Muscle layer of duodenum (tissue), 2 donors: ENCODE data around the gene FCGR3A.
"Not testable (repeated sequence)": the region's sequence is repeated elsewhere in the genome, so short reads cannot be mapped to it uniquely, and the experiment has no call there.

Experiments
- H3K27ac ChIP-seq: one replicate; pipeline ENCODE4 v1.7.0; 2013; ENCODE audit warnings: mild to moderate bottlenecking, low read length
- H3K27me3 ChIP-seq: one replicate; pipeline ENCODE4 v1.7.0; 2013; ENCODE audit warnings: low read depth, mild to moderate bottlenecking, control low read depth, low read length
- H3K36me3 ChIP-seq, 2 donors: one replicate each; pipeline ENCODE4 v1.7.0; 2013; ENCODE audit warnings: low read length in 2 of 2, control low read depth in 1 of 2, mild to moderate bottlenecking in 1 of 2; ENCODE audit not compliant: insufficient read depth in 2 of 2, control insufficient read depth in 1 of 2
- H3K4me1 ChIP-seq, 2 donors: one replicate each; pipeline ENCODE4 v1.7.0; 2013; ENCODE audit warnings: low read length in 2 of 2, mild to moderate bottlenecking in 2 of 2, control low read depth in 1 of 2, moderate library complexity in 1 of 2; ENCODE audit not compliant: insufficient read depth in 2 of 2, control insufficient read depth in 1 of 2
- H3K4me3 ChIP-seq, 2 donors: one replicate each; pipeline ENCODE4 v1.7.0; 2013; ENCODE audit warnings: low read length in 2 of 2, low read depth in 1 of 2, mild to moderate bottlenecking in 1 of 2
- H3K9me3 ChIP-seq, 2 donors: one replicate each; pipeline ENCODE4 v1.7.0; 2013; ENCODE audit warnings: low read length in 2 of 2, control low read depth in 1 of 2, mild to moderate bottlenecking in 1 of 2; ENCODE audit not compliant: control insufficient read depth in 1 of 2
- donor health status: healthy.

The FCGR3A gene

DNA sequence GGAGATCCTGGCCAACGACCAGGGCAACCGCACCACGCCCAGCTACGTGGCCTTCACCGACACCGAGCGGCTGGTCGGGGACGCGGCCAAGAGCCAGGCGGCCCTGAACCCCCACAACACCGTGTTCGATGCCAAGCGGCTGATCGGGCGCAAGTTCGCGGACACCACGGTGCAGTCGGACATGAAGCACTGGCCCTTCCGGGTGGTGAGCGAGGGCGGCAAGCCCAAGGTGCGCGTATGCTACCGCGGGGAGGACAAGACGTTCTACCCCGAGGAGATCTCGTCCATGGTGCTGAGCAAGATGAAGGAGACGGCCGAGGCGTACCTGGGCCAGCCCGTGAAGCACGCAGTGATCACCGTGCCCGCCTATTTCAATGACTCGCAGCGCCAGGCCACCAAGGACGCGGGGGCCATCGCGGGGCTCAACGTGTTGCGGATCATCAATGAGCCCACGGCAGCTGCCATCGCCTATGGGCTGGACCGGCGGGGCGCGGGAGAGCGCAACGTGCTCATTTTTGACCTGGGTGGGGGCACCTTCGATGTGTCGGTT, 24.8 kb downstream of the FCGR3A start:
- H3K27ac ChIP-seq, H3K4me1 ChIP-seq, H3K36me3 ChIP-seq, H3K27me3 ChIP-seq, H3K9me3 ChIP-seq: not testable (repeated sequence)
- peak overlapping the region in 1 of 2 donors; percentile 75 for H3K4me3 ChIP-seq

DNA sequence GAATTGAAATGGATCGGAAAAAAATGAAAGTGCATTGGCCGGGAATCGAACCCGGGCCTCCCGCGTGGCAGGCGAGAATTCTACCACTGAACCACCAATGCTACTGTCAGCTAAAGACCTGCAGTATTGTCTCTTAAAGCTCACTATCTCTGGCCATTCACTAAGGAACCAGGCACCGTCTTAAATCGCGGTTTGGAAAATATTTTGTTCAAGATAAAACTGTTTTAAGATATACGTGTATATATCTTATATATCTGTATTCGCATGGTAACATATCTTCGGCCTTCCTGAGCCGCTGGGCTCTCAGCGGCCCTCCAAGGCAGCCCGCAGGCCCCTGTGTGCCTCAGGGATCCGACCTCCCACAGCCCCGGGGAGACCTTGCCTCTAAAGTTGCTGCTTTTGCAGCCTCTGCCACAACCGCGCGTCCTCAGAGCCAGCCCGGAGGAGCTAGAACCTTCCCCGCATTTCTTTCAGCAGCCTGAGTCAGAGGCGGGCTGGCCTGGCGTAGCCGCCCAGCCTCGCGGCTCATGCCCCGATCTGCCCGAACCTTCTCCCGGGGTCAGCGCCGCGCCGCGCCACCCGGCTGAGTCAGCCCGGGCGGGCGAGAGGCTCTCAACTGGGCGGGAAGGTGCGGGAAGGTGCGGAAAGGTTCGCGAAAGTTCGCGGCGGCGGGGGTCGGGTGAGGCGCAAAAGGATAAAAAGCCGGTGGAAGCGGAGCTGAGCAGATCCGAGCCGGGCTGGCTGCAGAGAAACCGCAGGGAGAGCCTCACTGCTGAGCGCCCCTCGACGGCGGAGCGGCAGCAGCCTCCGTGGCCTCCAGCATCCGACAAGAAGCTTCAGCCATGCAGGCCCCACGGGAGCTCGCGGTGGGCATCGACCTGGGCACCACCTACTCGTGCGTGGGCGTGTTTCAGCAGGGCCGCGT, 25.5 kb downstream of the FCGR3A start, which contains the start of gene HSPA6:
TSS of gene HSPA6 (plus strand) at position 724 of the 925 bp plus-strand sequence. CDS start at position 843, 119 bp downstream.
- H3K27ac ChIP-seq: peak within 1 kb of the TSS; percentile 60
- not testable (repeated sequence) for H3K9me3 ChIP-seq, H3K36me3 ChIP-seq, H3K4me1 ChIP-seq, H3K27me3 ChIP-seq
- H3K4me3 ChIP-seq: peak within 1 kb of the TSS; percentile 66 to 75

DNA sequence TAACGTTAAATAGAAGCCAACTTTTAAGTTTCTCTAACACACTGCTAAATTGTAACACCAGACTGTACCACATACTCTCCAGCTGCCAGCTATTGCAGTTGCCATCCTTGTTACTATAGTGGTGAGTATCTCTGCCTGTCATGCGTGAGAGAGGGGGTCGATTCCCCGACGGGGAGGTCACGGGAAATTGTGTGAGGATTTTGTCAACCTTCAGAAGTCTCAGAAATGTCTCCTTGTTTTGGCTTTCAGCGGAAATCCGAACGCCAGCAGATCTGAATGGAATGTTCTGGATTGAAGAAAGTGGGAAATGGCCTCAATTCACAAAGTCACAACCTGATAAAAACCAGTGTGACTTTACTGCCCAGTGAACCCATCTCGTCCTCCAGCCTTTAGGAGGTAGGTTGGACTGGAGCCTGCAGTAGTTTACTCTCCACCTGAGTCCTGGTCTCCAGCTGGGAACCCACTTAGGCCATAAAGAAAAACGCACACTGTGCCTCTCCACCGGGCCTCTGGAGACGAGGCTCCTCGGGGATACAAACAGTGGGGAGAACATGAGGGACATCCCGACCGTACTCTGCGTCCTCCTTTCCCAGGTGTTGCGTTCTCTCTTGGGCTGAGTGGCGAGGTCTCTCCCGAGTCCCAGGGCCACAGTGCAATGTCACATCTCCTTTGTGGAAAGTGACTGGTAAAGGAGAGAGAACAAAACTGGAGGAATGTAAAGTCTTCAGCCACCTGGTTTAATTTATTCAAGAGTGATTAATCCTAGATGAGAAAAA, 26.4 kb downstream of the FCGR3A start:
- H3K36me3 ChIP-seq, H3K4me1 ChIP-seq, H3K9me3 ChIP-seq, H3K27ac ChIP-seq, H3K27me3 ChIP-seq: not testable (repeated sequence)
- H3K4me3 ChIP-seq: peak overlapping the region in 1 of 2 donors; percentile 75

DNA sequence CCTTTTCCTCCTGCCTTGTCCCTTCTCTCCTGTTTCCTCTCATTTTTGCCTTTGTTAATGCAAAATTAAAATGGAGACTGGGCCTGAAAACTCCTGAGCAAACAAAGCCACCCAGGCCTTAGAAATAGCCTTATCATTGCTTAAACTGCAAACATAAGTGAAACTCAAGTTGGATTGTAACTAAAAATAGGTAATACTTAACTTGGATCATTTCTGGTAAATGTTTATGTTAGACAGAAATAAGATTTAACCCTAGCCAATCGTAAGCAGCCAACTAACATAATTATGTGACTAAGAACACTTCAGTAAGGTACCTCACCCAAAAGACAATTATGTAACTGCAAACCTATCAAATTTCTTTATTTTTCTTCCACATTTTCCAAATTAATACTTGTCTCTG, 35.7 kb downstream of the FCGR3A start:
- H3K4me1 ChIP-seq: peaks cover 0 to 10% of the 10 kb centered on the region in 2 donors
- H3K27ac ChIP-seq, H3K36me3 ChIP-seq, H3K27me3 ChIP-seq, H3K9me3 ChIP-seq, H3K4me3 ChIP-seq: not testable (repeated sequence)

DNA sequence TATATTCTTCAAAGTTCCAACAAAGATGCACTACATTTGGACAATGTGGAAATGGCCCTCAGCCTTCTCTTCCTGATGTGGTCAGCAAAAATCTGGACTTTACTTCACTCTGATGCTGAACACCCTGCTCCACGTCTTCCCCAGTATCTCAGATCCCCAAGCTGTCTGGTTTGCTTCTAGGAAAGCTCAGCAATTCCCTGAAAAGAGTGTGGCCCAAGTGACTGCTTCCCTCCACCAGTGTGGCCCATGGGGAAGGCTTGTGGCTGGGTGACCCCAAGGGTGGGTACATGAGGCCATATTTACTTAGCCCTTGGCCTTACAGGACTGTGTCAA, 36.2 kb downstream of the FCGR3A start:
- not testable (repeated sequence) for H3K27me3 ChIP-seq, H3K27ac ChIP-seq, H3K4me3 ChIP-seq

DNA sequence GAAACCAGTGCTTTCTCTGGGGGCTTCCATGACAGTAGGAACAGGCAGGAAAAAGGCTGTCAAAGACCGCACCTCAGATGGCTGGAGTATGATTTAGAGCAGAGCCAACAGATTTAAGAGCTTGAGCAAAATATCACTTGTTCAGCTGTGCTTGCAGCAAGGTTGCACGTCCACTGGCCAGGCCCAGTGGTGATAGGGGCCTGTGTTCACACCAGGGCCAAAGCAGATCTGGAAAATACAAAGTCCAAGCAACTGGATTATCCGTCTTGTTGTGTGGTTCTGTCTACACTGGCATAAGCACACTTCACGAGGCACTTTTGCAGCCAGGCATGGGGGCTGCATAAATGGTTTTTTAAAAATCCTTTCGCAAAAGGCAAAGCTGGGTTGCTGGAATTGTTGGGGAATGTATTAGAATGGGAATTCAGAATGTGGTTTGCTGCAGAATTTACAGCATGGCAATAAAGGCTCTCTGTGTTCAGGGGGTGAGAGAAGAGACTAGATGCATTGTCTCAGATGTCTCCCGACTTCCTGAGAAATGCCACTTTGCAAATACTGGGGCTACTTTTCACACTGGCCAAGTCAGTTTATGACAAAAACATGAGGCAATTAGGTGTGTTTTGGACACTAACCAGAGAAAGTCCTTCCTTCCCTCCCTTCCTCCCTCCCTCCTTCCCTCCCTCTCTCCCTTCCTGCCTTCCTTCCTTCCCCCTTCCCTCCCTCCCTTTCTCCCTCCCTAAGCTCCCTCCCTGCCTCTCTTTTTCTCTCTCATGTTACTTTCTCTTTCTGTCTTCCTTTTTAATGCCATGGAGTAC, 36.8 kb downstream of the FCGR3A start:
- H3K27me3 ChIP-seq, H3K9me3 ChIP-seq, H3K4me3 ChIP-seq, H3K36me3 ChIP-seq, H3K27ac ChIP-seq: not testable (repeated sequence)
- H3K4me1 ChIP-seq: peaks cover 0 to 10% of the 10 kb centered on the region in 2 donors

More for the DNA sequence above, 36.2 kb downstream of the FCGR3A start:
- H3K9me3 ChIP-seq, H3K36me3 ChIP-seq: not testable (repeated sequence)
- peaks cover 0 to 10% of the 10 kb centered on the region in 2 donors for H3K4me1 ChIP-seq

DNA sequence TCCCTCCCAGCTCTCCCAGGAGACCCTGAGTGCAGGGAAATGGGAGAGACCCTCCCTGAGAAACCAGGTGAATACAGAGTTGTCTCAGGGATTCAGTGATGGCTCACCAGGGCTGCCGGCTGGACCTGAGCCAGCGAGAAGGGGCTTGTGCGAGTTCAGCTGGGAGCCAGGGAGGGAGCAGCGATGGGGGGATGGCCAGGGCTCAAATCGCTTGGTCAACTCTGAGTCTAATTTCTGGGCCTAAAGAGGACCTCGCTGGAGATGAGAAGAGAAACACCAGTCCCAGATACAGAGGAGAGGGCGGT, 37.9 kb downstream of the FCGR3A start:
- Histone ChIP-seq H3K27me3 (no peaks in the 10 kb centered on the region), H3K4me3 (no peak overlapping the region), H3K27ac (no peak overlapping the region), H3K4me1 (peaks cover 0 to 10% of the 10 kb centered on the region in 2 donors), H3K36me3 (no peaks in the 10 kb centered on the region), H3K9me3 (no peaks in the 10 kb centered on the region)

DNA sequence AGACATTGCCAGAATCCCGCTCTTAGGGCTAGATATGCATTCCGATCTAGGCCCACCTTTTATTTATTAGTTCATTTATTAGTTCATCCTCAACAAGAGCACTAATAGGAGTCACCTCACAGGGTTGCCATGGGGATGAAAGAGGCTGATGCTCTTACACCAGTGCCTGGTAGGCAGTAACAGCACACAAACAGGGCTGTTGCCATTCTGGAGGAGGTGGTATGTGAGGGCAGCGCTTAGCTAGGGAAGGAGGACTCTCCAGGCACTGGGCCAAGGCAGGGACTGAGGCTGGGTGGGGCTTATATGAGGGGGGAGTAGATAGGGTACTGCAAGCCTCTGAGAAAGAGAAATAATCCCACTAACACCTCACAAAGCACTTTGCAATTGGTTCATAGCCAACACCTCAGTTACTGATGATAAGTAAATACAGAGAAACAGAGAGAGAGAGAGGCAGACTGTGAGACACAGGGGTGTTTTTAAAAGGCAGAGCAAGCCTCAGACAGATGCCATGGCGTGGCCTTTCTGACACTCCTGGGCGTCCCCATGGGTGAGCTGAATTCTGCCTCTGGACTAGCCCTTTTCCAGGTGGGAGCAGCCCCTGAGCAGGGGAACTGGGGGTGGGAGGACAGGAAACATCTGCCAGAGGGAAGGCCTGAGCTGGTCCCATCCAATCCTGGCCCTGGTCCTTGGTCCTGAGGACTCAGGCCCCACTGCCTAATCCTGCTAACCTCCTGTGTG, 38.4 kb downstream of the FCGR3A start:
- Histone ChIP-seq H3K36me3 (no peaks in the 10 kb centered on the region), H3K27ac (no peak overlapping the region), H3K27me3 (no peaks in the 10 kb centered on the region)

DNA sequence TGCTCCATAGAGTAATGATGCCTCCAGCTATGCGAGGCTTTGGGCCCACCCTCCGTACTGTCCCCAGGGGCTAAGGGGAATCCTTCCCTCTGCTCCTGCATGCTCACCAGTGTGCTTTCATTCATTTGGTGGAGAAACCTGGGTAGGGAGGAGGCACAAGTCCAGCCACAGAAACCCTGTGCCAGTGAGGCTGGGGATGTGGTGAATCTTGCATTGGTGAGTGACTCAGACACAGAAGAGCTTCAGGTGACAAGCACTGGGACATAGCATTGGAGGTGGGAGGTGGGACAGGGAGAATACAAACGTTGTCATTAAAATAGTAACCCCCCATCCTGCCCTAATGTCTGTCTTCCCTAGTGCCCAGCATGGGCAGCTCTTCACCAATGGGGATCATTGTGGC, 39.1 kb downstream of the FCGR3A start:
- Histone ChIP-seq H3K4me1 (peaks cover 0 to 10% of the 10 kb centered on the region in 2 donors), H3K9me3 (no peaks in the 10 kb centered on the region), H3K27ac (no peak overlapping the region), H3K4me3 (no peak overlapping the region), H3K27me3 (no peaks in the 10 kb centered on the region), H3K36me3 (no peaks in the 10 kb centered on the region)

More for the DNA sequence above, 38.4 kb downstream of the FCGR3A start:
- Histone ChIP-seq H3K4me1 (peaks cover 0 to 10% of the 10 kb centered on the region in 2 donors), H3K4me3 (no peak overlapping the region), H3K9me3 (no peaks in the 10 kb centered on the region)

DNA sequence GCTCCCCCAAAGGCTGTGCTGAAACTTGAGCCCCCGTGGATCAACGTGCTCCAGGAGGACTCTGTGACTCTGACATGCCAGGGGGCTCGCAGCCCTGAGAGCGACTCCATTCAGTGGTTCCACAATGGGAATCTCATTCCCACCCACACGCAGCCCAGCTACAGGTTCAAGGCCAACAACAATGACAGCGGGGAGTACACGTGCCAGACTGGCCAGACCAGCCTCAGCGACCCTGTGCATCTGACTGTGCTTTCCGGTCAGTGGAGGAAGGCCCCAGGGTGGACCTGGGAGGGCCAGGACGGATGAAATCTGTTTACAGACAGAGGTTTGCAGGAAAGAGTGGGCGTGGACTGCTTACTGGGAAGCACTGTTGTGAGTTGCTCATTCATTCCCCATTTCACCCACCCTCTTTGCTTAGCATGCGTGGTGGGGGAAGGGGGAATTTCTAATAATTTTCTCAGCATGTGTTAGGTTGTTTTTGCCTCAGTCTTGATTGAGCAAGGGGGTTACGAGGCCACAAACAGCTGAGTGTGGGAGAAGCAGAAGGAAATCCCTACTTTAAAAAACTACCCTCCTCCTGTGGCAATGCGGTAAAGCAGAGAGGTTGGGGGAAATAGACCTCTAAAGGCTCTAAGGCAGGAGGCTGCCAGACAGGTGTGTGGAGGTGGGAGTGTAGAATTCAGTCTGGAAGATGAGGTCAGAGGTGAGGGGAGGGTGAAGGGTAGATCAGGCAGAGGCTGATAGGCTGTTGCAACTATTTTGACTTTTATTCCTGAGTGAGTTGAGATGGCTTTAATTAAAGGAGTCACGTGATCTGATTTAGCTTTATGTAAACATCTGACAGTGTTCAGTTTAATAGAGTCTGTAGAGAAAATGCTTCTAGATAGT, 43.0 kb downstream of the FCGR3A start:
- Histone ChIP-seq H3K27me3 (no peaks in the 10 kb centered on the region), H3K27ac (peak overlapping the region; percentile 27), H3K9me3 (no peaks in the 10 kb centered on the region), H3K36me3 (no peaks in the 10 kb centered on the region), H3K4me3 (peak overlapping the region; percentile 28 to 43), H3K4me1 (peaks cover 0 to 7% of the 10 kb centered on the region in 2 donors)
